HG03520 (cell line): ENCODE results near the gene CDH10.

Experiments used
- ATAC-seq: cut with Tn5 transposase; IDR thresholded peaks from one replicate; pipeline ENCODE4 v1.9.1; 2021; ENCODE audit warnings: mild to moderate bottlenecking, moderate library complexity; ENCODE audit not compliant: unreplicated experiment

The CDH10 gene

DNA sequence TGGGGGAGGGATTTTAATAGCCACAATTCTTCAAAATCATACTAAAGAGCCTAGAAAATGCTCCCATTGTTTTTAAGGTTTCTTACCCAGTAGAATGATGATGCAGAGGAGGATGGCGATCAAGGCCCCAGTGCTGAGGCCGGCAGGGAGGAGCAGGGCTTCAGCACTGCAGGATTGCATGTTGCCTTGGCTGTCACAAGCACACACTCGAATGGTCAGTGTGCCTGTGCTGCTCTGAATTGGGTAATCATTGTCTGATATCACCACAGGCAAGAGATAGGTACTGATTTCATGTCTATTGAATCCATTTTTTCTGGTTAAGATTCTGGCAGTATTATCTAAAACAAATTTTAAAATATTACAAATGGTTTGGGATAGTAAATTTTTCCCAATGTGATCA lies 153.3 kb downstream of the CDH10 start:
- ATAC-seq, result no peak

DNA sequence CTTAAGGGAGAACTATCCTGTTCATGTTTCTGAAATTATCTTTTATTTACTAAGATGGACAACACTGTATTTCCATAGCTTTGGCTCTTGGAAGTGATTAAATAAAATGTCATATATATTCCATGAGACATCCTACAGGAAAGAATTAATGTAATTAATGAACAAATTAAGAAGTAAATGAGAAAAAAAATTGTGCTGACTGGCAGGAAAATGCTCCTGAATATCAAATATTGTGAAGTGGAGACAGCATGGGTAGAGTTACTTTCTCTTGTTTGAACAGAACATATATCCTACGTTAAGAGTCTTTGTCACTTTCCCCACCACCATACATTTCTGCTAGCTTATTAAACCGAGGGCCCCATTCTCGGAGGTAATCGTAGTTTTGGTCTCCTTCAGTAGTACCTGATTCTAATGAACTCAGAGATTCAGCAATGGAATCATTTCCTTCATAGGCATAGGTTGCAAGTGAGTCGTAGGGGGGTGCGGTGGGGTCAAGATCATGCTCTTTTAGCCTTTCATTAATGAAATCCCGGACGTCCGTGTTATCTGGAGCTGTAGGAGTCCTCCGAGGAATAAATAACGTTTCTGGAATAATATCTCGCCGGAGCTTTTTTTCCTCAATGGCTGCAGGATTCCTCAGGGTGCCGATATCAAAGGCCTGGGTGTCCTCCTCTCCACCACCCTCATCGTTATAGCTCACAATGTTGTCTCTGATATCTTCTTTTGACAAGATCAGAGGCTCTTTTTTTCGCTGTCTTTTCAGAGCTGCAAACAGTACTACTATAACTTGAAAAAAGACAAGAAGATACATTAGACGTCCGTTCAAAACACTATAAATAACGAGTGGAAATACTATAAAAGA lies 157.2 kb downstream of the CDH10 start:
- ATAC-seq, result no peak

DNA sequence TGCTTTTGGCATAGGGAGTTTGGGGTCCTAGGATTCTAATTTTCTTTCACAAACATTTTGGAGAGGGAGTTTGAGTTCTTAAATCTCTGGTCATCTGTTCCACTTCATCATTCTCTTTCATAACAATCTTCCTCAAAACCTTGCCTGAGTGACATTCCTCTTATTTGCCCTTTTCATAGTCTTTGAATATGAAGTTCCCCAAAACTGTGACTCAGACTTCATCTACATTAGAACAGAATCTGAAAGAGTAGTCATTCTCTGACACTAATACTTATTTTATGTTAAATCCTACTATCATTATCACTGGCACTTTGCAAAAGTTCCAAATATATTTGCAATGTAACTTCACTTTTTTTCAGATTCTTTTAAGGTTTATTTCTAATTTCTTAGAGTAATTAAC lies 163.8 kb downstream of the CDH10 start:
- ATAC-seq, result no peak

DNA sequence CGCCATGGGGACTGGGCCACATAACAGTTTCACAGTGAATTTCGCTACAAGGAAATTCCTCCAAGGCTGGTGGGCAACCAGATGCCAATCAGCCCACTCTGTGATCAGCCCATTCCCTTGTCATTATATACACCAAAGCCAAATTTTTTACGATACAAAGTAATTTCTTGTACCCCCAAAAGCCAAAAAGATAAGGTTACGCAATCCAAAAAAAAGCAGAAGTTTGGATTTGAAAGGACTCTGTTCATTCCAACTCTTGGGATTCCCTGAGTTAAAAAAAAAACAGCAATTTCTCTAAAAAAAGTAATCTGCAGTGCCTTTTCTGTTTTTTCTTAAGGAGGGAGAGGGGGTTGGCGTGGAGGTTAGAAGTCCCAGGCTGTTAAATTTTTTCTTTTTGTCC lies 166.8 kb downstream of the CDH10 start:
- ATAC-seq, result no peak

DNA sequence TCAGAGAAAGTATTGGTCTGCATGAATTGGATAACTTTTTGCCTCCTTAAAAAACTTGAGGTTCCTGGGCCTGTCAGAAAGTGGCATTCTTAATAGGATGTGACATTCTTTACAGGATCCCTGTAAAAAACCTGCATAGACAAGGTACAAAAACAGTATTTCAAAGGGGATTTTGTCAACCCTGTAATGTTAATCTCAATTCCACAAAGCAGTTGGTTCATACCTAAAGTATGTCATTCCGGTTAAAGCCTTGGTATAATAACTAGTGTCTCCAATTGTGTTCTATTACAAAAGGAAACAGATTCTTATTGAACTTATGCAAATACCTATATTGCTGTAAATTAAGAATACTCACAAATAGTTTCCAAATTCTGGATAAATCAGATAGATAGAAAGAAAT lies 169.7 kb downstream of the CDH10 start:
- no peak for ATAC-seq

DNA sequence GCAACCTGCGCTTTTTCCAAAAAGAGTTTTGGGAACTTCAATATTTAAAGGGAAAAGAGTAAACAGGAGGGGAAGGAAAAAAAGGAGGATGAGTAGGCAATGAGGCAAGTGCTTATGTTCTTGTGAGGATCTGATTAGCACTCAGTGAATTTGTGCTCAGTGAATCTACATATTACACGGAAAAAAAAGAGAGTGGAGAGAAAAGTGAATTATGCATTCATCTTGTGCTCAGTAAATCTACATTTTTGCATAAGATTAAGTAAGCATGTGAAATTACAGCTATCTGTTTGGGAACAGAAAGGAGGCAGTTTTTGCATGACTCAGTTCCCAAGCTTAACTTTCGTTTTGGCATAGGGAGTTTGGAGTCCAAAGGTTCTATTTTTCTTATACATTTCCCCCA lies 170.1 kb downstream of the CDH10 start:
- no peak for ATAC-seq

DNA sequence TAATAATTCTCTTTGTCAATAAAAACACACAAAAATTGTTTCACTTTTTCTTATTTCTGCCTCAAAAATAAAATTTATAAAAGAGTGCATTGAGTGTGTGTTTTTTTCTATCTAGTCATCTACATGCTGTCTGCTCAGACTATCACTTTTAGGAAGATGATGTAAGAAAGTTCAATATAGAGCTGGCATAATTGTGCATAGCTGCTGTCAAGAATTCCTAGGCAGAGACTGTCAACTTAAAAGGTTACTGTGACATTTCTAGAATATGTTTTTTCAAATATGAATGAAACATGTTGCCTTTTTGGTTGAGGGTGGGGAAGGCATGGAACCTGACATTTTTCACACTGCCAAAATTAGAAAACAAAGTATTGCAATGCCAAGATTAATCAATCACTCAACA lies 172.3 kb downstream of the CDH10 start:
- no peak for ATAC-seq

DNA sequence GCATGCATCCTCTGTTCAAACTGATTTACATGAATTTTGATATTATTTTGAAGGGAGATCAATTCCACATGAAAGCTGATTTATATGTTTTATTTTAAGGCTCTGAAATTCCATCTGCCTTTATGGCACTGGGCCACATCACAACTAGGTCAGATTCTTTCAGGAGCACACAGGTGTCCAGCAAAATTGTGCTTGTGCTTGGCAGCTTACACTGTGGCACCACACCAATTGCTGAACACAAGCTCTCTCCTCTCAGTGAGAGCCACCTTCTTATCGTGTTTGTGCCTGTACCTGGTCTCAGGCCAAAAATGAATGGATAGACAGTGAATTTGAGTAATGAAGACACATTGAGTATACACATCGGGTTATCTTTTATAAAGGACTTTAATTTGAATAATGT lies 200.4 kb downstream of the CDH10 start:
- ATAC-seq, result no peak

DNA sequence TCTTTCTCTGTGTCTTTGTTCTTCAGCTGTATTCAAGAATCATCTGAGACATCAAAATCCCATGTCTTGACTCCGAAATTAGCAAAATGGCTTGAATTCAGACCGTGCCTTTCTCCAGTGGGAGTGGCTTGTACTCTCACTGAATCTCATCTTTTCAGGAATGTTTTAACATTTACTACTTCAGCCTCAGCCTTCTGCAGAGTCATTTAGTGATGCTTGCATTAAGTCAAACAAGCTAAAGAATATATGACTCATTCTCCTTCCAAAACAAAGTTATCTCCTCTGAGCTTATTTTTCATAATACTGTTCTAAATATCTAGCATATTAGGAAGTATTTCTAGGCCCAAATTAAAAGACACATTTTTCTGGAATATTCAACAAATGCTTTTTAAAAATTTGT lies 205.3 kb downstream of the CDH10 start:
- no peak for ATAC-seq
